ENCODE results near the gene FCSK. TPM values are rescaled to one million over a fixed set of nuclear protein-coding genes. Genes with fewer than 3 reads are reported as not detected.

FCSK gene
- total and polyA plus RNA-seq, 2 of the 13 experiments (the other 11 are each of a cell fraction or from before 2014, with no cell fraction given) = 9.1 to 19.2 TPM

GRCh38 chr16:70429888-70430666 is 24.3 kb upstream of the FCSK start:
- 86% methylated on average over 4 of the region's 5 CpGs for WGBS (ENCODE audit: low lambda C conversion rate)
- CTCF ChIA-PET (ENCODE audit: low intra/inter-chr PET ratio, low total read pairs) = no interaction called here
- TF ChIP-seq ZNF276 (CRISPR knock-in tag; IDR thresholded peaks at IDR 0.05; ENCODE audit: low read depth) (peak; percentile 63; the same call in 1 of the 2 replicates), KDM2A (CRISPR knock-in tag; IDR thresholded peaks at IDR 0.05; ENCODE audit: borderline replicate concordance, low read depth) (peak; percentile 19; the same call in 1 of the 2 replicates), ZNF235 (CRISPR knock-in tag; IDR thresholded peaks at IDR 0.05; ENCODE audit: borderline replicate concordance) (no peak), ZSCAN12 (CRISPR knock-in tag; IDR thresholded peaks at IDR 0.05) (no peak), TARDBP (CRISPR knock-in tag; IDR thresholded peaks at IDR 0.05) (no peak), ZNF275 (CRISPR knock-in tag; IDR thresholded peaks at IDR 0.05; ENCODE audit: borderline replicate concordance) (no peak), ATM (IDR thresholded peaks at IDR 0.05; ENCODE audit: borderline replicate concordance) (no peak), HNRNPL (IDR thresholded peaks at IDR 0.05; ENCODE audit: low read depth, low read length) (peak; percentile 86), ZNF101 (CRISPR knock-in tag; IDR thresholded peaks at IDR 0.05; ENCODE audit: borderline replicate concordance, low read depth) (no peak), ARID4A (CRISPR knock-in tag; IDR thresholded peaks at IDR 0.05; ENCODE audit: borderline replicate concordance) (no peak), BRCA1 (CRISPR knock-in tag; IDR thresholded peaks at IDR 0.05) (no peak), PLRG1 (conservative IDR thresholded peaks at IDR 0.05) (no peak), FOXM1 (CRISPR knock-in tag; IDR thresholded peaks at IDR 0.05) (no peak), EED (CRISPR knock-in tag; IDR thresholded peaks at IDR 0.05) (peak; percentile 66; the same call in 1 of the 2 replicates), KMT2B (CRISPR knock-in tag; IDR thresholded peaks at IDR 0.05) (no peak), ZNF501 (CRISPR knock-in tag; IDR thresholded peaks at IDR 0.05) (peak; percentile 58; the same call in 1 of the 2 replicates)

More at GRCh38 chr16:70429888-70430666, 24.3 kb upstream of the FCSK start:
- Histone ChIP-seq H2AFZ (ENCODE audit: low read length) (no peak overlapping the region), H3K27me3 (ENCODE audit: control insufficient read depth in 1 of 2, insufficient read depth in 2 of 2, low read length in 2 of 2) (no peaks in the 10 kb centered on the region), H3K79me2 (ENCODE audit: insufficient read depth, low read length) (peaks cover 69% of the 10 kb centered on the region), H3K4me3 (replicated peaks in 1 of 3; ENCODE audit: insufficient read depth in 1 of 3, low read depth in 2 of 3, low read length in 3 of 3) (peak overlapping the region in 1 of 3 experiments; percentile 33; a peak in 1 of 6 replicates), H3K4me1 (ENCODE audit: insufficient read depth, low read length) (peaks cover 97% of the 10 kb centered on the region), H3K27ac (ENCODE audit: extremely low read length, insufficient read depth, low read length) (peak overlapping the region; percentile 96), H3K9me3 (ENCODE audit: low read length) (no peaks in the 10 kb centered on the region), H3K36me3 (replicated peaks in 1 of 2; ENCODE audit: control insufficient read depth in 1 of 2, insufficient read depth in 2 of 2, low read length in 2 of 2) (peaks cover 9 to 17% of the 10 kb centered on the region in 2 experiments), H3K9ac (ENCODE audit: insufficient read depth, low read depth, low read length) (peak overlapping the region; percentile 61), H3K4me2 (ENCODE audit: low read depth, low read length) (peak overlapping the region; percentile 65), H4K20me1 (ENCODE audit: insufficient read depth, low read length) (no peaks in the 10 kb centered on the region)
- intact Hi-C loops (cut with micrococcal nuclease; ENCODE audit: unreplicated experiment) = no loop called here
- POLR2A ChIA-PET = interaction anchor here (1.2 to 3.7 kb wide), 2 partner anchors 10 to 49 kb away, joined by 4 to 75 read pairs; partner anchors contain the start of gene ST3GAL2
- BruUV-seq (replicated peaks) = no TSS peak
- FAIRE-seq (no peak), ATAC-seq (no peak), DNase-seq (ENCODE audit: low spot score) (no peak)
- in situ Hi-C loops (cut with HindIII; ENCODE audit: extremely low pct_ligation_motif_present, low pct_unique_long_range_greater_than_20kb) = no loop called here

Data from HepG2 (cell line).